C4-2B (cell line): ENCODE data around the gene GYS2.

Source experiments
- H3K27ac ChIP-seq: fragments of 450-650 bp; 2 replicates; pipeline ENCODE4 v1.5.1; 2017
- CTCF ChIP-seq: fragments of 450-650 bp; conservative IDR thresholded peaks from 2 replicates; pipeline ENCODE4 v1.5.1; 2017; ENCODE audit warnings: mild to moderate bottlenecking
- ZFX ChIP-seq: fragments of 450-650 bp; IDR thresholded peaks from 2 replicates; pipeline ENCODE4 v1.6.1; 2017

Gene GYS2

GRCh38 chr12:21551841-21552465, 52.7 kb downstream of the GYS2 start:
- H3K27ac ChIP-seq = no peak overlapping the region
- TF ChIP-seq ZFX (no peak), CTCF (no peak)

- no peak overlapping the region for H3K27ac ChIP-seq
Observed at GRCh38 chr12:21547437-21547836, 57.2 kb downstream of the GYS2 start.

GRCh38 chr12:21546716-21547115, 57.9 kb downstream of the GYS2 start:
- TF ChIP-seq CTCF = no peak
- no peak for TF ChIP-seq ZFX

More at GRCh38 chr12:21547437-21547836, 57.2 kb downstream of the GYS2 start:
- TF ChIP-seq CTCF (no peak), ZFX (no peak)

DNA sequence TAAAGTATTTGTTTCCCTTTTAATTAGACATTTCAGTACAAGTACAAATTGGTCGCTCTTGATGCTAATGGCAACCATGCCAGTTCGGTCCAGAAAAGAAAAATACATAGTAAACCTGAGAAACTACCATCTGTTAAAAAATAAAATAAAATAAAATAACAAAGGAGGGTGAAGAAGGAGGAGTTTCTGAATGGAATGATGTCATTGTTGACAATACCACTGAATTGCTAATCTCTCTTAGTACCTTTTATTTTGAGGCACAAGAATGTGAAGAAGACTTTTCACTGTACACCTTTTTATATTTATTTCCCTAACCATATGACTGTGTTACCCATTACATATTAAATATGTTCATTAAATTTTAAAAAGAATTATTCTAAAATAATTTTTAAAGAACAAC, 59.1 kb downstream of the GYS2 start:
- H3K27ac ChIP-seq = no peak overlapping the region
- TF ChIP-seq ZFX = no peak
- no peak for TF ChIP-seq CTCF

More at GRCh38 chr12:21546716-21547115, 57.9 kb downstream of the GYS2 start:
- H3K27ac ChIP-seq = no peak overlapping the region

DNA sequence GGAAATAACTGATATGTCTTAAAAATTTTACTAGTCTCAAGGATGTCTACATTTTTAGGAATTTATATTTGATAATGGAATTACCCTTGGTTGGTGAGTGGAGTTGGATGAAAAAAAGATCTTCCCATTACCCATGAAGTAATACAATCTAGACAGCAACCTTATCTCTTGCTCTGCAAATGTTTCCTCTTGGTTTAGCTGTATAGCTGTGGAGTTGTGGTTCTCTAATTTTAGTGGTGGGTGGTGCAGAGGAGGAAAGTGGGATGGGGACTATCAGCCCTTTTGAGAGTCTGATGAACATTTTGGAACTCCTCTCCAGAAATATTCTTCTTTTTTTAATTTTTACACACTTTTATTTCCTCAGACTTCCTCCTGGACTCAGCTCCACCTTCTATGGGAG, 61.5 kb downstream of the GYS2 start:
- TF ChIP-seq CTCF (no peak), ZFX (no peak)
- no peak overlapping the region for H3K27ac ChIP-seq

- H3K27ac ChIP-seq = no peak overlapping the region
- TF ChIP-seq ZFX = no peak
- no peak for TF ChIP-seq CTCF
Observed at GRCh38 chr12:21542403-21542802, 62.2 kb downstream of the GYS2 start.

DNA sequence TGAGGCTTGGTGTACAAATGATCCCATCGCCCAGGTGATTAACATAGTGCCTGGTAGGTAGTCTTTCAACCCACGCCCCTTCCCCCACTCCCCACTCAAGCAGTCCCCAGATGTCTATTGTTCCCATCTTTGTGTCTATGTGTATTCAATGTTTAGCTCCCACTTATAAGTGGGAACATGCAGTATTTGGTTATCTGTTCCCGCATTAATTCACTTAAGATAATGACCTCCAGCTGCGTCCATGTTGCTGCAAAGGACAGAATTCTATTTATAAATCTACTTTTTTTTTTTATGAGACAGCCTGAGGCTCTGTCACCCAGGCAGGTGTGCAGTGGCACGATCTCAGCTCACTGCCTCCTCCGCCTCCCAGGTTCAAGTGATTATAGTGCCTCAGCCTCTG, 62.9 kb downstream of the GYS2 start:
- no peak for TF ChIP-seq CTCF
- no peak for TF ChIP-seq ZFX
- no peak overlapping the region for H3K27ac ChIP-seq
